Brain pericyte (primary cell): Measurements from ENCODE around the gene ICE2.
A peak's percentile ranks its signal among the peaks of the same experiment; 100 is the strongest.
"Not testable (repeated sequence)": the region's sequence is repeated elsewhere in the genome, so short reads cannot be mapped to it uniquely, and the experiment has no call there.

ENCODE experiments used
- DNase-seq: peaks from one replicate; pipeline ENCODE4 v3.0.0-alpha.2; 2012; ENCODE audit warnings: low read depth, low spot score

Gene ICE2

DNA sequence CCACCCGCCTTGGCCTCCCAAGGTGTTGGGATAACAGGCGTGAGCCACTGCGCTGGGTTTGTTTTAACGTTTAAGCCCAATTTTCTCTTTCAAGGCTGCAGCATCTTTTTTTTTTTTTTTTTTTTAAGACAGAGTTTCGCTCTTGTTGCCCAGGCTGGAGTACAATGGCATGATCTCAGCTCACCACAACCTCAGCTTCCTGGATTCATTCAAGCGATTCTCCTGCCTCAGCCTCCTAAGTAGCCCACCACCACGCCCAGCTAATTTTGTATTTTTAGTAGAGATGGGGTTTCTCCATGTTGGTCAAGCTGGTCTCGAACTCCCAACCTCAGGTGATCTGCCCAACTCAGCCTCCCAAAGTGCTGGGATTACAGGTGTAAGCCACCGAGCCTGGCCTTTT, 68.6 kb downstream of the ICE2 start:
- DNase-seq: not testable (repeated sequence)

DNA sequence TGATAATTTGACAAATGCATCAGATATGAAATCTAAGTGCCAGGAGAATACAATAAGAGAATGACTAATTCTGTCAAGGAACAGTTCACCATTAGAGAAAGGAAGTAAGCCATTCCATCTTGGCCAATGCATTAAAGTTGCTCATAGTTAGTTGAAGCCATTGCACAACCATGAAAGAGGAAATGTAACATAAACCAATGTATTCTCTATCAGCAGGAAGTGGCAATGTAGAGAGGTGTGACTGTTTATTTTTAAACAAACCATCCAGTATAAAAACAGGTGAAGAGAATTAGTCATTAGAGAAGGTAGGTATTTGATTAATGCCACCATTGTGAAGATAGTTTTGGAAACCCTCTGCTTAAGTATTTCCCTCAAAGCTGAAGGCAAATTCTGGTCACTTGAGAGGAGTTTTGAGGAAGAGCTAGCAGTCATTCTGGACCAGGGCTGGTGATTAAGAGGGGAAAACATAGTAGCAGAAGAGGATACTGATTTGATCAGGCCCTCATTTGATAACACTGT, 70.4 kb downstream of the ICE2 start:
- no peak for DNase-seq

DNA sequence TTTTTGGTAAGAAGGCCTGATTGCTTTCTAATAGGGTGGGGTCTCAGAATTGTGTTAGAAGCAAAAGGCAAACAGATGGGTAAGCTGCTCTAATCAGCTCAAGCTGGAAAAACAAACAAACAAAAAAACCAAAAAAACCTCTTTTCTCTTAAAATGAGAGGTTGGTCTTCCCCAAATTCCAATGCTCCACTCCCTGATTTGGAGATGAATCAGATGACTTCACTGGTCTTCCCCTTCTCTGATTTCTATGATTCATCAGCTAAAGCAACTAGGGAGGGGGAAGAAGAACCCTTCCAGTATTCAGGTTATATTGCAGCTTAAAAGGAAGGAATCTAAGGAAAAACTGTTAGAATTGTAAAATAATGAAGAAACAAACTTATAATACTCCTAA, 71.5 kb downstream of the ICE2 start:
- no peak for DNase-seq

DNA sequence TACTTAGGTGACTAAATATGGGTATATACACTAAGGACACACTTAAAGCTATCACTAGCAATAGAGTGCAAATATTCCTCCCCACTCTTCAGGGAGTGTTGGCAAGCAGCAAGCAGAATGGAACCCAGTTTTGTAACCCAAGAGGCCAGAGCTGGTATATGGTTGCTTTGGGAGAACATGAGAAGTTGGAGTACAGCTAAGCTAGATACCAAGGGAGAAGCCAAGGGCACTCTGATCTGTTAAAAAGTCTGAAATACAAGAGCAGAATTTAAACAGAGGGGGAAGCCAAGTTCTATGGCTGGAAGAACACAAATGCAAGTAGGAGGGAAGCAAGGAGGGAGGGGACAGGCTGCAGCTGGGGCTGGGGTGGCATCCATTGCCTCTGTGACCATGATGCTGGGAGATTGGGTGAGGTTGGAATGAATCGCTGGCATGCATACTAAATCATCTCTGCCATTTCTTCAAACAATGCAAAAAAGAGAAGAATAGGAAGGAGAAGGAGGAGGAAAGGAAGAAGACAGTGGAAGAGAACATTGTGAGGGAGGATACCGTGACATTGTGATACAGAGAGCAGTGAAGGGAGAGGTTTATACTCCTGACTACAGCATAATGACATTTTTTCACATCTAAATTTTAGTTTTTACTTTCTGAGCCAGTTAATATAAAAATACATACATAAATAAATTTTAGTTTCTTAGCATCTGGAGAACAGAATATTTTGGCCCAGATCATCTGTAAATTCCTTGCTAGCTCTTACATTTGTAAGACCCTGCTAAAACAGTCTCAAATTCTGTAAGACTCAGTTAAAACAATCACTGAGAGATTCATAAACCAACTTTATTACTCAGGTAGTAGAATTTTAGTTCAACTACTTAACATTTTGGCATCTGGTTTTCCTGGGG, 72.2 kb downstream of the ICE2 start:
- DNase-seq: no peak

DNA sequence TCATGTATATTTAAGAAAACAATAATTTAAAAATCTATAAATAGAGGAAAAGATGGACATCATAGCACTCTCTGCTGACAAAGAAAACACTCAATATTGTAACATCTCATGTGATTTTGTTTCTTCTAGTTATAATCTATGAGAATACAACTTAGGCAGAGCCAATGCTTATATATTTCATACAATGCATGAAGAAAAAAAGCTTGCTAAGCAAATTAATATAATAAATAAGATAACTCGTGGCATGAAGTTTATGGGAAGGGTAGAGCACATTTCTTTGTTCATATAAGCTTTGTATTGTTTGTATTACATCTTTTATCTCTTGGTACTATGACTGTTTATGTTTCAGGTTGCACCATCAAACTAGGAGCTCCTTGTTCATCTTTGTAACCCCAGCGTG, 73.5 kb downstream of the ICE2 start:
- no peak for DNase-seq

DNA sequence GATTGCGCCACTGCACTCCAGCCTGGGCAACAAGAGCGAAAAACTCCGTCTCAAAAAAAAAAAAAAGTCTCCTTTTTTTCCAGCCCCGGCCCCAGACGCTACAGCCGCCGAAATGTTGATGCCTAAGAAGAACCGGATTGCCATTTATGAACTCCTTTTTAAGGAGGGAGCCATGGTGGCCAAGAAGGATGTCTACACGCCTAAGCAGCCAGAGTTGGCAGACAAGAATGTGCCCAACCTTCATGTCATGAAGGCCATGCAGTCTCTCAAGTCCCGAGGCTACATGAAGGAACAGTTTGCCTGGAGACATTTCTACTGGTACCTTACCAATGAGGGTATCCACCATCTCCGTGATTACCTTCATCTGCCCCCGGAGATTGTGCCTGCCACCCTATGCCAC, 74.6 kb downstream of the ICE2 start:
- DNase-seq: not testable (repeated sequence)

DNA sequence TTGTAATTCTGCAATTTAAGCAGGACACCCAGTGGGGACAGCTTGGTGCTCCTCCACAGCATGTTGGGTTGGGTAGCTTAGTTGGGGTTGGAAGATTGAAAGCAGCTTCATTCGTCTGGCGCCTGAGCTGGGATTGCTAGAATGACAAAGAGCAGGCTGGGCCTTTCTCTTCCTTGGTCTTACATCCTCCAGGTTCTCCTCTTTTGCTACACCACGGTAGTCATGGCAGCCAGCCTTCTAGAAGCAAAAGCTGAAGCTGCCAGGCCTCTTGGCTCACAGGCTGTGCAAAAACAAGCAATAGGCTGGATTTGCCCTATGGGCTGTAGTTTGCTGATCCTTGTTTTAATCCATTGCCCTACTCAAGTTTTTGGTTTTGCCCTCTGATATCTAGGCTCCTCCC, 78.0 kb downstream of the ICE2 start:
- no peak for DNase-seq

DNA sequence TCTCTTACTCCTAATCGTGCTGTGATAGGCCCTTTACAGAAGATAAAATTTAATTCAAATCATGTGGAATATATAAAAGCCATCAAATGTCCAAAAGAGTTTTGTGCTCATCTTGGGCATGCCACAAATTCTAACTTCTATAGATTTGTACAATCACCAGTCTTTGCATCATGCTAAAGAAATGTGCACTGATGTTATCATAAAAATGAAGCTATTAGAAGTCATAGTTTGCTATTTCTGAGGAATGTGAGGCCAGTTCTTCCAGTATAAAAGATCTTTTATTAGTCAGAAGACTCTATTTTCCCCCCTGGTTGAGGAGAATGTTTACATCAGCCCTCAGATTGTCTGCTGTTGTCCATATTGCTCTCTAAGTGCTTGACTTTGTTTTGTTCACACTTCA, 79.0 kb downstream of the ICE2 start:
- DNase-seq: no peak

DNA sequence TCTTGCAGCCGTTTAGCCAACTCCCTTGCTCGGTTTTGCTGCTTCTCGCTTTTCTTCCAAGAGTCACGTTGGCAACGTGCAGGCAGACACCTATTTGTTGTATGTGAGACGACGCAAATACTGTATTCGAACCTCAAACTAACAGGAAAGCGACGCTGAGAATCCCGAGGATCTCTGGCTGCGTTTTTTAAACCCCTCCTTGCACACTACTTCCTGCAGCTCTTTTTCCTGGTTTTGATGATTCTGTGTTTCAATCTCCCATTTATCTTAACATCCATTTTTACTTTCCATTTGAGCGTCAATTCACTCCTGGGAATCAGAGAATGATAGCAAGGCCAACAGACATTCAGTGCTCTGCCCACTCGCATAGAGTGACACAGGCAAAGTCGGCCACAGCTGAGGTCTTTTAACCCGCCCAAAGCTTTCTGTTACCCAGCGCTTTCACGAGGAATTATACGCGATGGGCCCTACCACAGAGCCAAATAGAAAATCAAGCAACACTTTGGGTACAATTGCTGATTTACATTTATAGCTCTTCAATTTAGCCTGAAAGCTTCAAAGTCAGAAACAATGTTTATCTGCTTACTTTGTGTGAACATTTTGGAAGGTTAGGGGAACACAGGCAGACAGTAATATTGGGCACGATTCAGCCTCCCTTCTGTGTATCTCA, 79.6 kb downstream of the ICE2 start:
- DNase-seq: no peak

DNA sequence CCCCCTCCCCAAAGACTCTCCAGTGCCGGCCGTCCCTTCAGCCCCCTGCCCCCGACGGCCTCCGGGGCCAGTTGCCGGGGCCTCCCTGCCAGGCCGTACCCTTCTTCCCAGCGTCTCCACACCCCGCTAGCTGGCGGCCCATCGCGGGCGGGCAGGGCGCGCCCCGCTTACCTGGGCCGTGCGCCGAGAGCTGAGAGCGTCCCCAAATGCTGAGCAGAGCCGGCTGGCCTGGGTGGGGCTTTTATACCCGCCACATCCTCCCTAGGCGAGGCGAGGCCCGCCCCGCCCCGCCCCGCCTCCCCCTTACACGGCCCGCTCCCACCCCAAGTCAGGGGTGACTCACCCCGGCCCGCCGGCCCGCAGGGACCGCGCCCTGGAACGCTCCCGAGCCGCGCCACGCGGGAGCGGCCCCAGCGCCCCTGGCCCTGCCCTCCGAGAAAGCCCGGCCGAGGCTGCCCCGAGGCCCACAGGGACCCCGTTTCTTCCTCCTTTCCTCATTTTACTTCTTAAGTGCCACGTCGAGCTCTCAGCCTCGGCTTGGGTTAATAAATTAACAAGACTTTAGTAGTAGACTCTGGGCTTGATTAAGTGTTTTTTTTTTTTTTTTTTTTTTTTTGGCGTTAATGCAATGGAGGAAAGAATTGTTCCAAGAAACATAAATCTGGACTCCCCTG, 81.0 kb downstream of the ICE2 start, which contains the start of gene ANXA2:
Gene ANXA2 (minus strand): TSS at position 215 of the 674 bp plus-strand sequence. CDS start 11,911 bp downstream, outside the sequence.
- no peak for DNase-seq

DNA sequence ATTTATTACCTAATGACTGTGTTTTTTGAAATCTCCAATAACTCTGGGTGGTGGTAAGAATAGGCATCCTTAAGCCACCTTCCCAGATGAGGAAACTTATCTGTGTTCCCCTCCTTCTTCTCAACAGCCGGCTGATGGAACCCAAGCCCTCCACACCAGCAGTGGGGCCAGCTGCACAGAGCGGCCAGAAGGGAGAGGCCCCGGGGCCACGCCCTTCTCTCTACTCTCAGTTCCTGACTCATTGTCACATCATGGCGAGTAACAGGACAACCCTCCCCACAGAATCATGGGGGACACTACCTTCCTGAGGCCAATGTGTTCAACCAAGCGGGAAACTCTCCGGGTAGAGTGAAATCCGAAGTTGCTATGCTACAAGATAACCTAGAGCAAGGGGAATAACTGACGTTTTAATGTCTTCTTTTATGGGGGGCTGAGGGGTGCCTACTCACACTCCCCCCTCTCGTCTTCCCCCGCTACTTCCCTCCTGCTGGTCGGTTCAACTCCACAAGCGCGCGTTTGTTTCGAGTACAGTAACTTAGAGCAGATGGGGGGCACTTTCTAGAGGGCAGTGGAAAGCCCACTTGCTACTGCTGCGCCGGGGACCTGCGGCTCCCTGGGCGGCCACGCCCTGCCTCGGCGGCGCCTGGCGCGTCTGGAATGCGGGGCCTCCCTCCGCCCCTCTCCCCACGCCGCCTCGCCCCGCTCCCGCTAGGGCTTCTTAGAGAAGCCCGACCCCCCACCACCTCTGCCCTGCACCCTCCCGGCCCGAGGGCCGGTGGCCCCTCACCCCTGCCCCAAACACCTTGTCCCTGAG, 81.8 kb downstream of the ICE2 start:
- DNase-seq: no peak

DNA sequence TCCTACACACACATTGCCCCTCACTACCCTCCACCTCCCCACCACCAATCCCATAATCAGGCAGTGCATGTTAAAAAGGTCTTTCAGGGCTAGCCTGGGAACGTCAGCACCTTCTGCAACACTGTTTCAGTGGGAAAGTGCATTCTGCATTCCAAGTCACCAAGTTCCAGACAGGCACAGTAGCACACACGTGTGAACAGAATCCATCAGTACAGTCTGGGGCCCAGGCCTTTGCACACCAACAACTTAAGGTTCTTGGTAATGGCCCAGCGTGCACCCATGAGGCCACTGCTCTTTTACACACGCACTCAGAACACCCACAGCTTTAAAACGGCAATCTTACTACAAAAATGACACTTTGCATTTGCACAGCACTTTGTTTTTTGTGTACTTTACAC, 82.4 kb downstream of the ICE2 start:
- DNase-seq: no peak

DNA sequence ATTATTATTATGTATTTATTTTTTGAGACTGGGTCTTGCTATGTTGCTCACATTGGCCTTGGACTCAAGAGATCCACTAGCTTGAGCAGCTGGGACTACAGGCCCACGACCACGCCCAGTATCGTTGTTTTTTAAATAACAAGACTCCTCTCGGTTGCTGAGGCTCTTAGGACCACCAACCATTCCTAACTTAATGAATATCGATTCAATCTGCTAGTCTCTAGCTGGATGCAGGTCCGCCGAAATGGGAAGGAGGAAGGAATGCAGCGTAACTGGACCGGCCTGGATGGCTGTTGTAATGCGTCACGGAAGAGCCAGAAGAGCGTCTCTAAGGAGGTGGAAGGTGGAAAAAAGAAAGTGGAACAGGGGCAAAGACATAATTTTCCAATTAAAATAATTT, 82.8 kb downstream of the ICE2 start:
- no peak for DNase-seq

DNA sequence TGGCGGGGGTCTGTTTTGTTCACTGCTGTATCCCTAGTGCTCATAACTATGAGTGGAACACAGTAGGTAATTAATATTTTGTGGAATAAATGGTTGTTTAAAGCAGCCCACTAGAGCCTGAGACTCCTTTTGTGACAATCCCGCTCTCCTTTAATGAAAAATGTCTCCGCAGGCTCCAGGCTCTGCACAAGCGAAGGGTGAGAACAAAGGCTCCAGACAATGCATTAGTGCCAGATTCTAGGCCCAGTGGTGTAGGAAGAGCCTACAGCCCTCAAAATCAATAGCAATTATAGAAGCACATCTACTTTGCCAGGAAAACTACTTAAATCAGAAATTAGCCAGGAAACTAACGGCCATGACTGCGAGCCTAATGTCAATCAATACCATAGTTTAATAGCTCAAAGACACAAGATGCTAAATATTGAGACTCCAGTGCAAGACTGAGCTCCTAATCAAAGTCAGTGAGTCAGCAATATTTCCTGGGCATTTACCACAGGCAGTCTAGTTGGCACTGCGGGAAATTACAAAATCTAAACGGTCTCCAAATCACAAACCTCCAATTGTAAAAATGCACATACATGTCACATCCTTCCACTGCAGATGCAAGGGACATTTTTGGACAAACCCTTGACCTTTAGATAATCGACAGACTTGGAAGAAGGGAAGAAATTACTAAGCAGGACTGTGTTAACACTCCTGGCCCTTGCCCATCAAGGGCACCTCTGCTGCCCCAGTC, 83.5 kb downstream of the ICE2 start:
- no peak for DNase-seq

DNA sequence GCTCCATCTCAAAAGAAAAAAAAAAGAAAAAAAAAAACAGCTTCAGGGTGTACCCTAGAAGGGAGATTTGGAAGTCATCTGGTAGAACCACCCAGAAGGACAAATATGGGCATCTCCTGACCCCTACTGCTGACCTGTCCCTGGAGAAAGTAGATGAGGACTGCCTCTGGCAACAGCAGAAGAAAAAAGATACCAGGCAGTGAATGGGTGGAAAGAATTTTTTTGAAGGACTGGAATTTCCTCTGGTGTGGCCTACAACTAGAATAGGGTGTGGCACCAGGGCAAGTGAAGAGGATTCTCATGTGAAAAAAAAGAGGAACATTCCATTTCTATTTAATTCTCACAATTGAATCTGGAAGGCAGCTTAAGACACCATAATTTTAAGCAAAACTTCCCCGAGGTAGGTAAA, 84.2 kb downstream of the ICE2 start:
- no peak for DNase-seq

DNA sequence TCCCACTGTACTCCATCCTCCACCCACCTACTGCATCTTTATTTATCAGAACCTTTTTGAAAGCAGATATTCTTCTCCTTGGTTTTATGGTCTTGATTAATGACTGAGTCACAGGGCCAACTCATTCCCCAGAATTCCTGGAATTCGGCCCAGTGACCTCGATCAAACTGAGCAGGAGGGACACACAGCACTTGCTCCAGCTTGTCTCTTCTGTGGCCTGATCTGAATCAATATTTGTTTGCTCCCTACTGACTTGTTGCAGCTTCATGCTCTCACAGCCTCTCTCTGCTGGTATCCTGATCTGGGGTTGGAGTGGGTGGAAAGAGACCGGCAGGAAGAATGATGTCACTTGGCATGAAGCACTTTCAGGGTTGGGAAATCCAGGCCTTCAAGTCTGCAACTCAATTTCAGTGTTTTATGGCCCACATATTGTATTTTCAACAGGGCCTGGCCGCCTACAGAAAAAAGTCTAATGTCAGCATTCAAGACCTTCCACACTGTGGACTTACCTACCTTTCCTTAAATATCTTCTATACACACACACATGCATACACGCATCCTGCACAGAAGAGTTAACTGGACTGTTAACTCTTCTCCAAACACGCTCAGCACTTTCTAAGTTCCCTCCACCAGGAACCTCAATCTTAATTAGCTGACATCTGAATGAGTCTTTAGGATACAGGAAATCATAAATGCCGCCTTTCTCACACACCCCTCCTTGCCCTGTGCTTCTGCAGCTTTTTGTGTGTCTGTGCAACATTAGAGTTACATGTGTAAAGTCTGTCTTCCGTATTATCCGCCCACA, 85.8 kb downstream of the ICE2 start:
- peak; percentile 94 for DNase-seq

DNA sequence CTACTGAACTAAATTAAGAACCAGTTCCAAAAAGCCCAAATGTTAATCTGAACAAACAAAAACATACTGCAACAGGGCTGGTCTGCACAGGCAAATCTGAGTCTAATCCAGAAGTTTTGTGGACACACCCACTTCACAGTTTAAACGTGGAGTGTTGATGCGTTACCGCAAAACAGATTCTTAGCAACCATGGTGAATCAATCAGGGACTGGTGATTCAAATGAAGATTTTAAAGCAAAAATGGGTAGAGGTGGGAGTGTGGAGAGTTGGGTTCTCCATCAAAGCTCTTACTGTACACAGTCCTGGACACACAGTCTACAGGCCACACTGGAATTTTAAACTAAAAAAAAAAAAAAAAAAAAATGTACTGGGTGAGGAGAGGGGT, 86.3 kb downstream of the ICE2 start:
- no peak for DNase-seq

DNA sequence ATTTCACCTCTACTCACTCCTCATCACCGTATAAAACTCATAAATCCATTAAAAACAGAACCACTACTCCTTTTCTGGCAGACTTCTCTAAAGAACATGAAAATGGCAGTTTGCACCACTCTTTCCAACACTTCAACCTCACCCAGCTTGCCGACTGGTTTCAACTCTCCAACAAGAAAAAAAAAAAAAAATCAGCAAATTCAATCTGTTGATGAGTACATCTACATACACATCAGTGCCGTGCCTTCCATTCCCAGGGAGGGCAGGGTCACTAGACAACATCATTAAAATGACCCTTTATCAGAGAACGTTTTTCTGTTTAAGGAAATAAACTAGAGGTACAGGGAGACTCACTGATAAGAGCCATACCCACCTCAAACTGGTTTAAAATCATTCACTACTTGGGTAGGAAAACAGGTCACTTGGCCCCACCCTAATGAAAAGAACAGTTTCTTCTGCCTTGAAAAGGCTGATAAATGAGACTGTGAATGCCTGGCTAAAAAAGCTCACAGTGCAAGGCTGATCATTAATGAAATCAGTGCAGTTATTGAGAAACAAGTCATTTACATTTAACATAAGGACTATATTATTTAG, 87.1 kb downstream of the ICE2 start:
- no peak for DNase-seq

DNA sequence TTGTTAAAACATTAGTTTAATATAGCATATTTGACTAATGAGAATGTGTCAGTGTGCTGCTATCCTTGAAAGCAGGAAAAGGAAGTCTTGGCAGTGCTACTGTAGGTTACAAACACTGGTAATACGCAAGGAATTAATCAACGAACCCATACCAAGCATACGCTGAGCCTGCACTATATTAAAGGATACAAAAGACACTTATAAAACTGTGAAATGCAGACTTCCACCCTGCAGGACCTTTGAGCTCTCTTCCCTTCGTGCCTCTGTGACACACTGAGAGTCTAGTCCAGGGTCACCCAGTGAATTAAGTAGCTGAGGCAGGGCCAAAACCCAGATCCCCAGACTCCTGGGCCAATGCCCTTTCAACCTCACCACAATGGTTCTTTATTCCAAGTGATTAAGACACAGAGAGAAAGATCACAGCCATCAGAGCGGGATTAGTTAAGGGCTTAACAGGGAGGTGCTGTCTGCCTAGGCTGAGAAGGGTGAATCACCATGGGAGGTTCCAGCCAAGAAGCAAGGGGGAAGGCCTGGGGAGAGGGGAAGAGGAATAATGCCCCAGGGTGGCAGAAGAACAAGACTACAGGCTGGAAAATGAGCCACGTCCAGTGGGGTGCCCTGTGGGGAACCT, 88.0 kb downstream of the ICE2 start:
- no peak for DNase-seq
